Measurements from ENCODE around the gene ABHD1.
A peak's percentile ranks its signal among the peaks of the same experiment; 100 is the strongest.

Gene ABHD1

GRCh38 chr2:27128668-27129571, 5.3 kb downstream of the ABHD1 start:
- ChIA-PET CTCF (no interaction called here), POLR2A (no interaction called here)
- Histone ChIP-seq H3K4me1 (ENCODE audit: control insufficient read depth, insufficient read depth, low read length) (0 out of 2 replicates have a peak, but pooled peaks cover 2% of the 10 kb centered on the region), H3K36me3 (ENCODE audit: control insufficient read depth in 2 of 2, insufficient read depth in 1 of 2, low read length in 2 of 2) (peaks cover 4 to 47% of the 10 kb centered on the region in 2 experiments; a peak in 2 of 3 replicates), H3K27ac (ENCODE audit: extremely low read depth, low read depth, low read length) (no peak overlapping the region), H3K9me3 (ENCODE audit: control insufficient read depth, insufficient read depth, low read depth, low read length) (no peaks in the 10 kb centered on the region), H3K4me3 (ENCODE audit: low read depth, low read length) (no peak overlapping the region)
- TF ChIP-seq ZNF449 (tag by site-specific recombination; IDR thresholded peaks at IDR 0.05) = no peak

DNA sequence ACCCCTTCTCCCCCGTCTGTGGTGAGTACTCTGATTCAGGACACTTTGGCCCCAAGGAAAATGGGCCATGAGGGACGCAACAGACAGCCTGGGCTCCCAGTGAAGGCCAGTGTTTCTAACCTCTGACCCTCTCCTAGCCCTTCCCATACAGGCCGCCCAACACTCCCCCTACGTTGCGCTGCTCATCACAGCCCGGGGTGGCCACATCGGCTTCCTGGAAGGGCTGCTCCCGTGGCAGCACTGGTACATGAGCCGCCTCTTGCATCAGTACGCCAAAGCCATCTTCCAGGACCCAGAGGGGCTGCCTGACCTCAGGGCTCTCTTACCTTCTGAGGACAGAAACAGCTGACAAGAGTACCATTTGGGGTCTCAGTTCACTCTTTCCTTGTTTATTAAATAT, 6.8 kb downstream of the ABHD1 start:
- ChIA-PET CTCF (no interaction called here), POLR2A (no interaction called here)
- H3K9me3 ChIP-seq (ENCODE audit: control insufficient read depth, insufficient read depth, low read depth, low read length) = no peaks in the 10 kb centered on the region
- H3K4me1 ChIP-seq (ENCODE audit: control insufficient read depth, insufficient read depth, low read length) = no peaks in the 10 kb centered on the region
- H3K4me3 ChIP-seq (ENCODE audit: low read depth, low read length) = no peak overlapping the region
- TF ChIP-seq ZNF585B (tag by site-specific recombination; IDR thresholded peaks at IDR 0.05) (no peak), ZNF777 (tag by site-specific recombination; IDR thresholded peaks at IDR 0.05; ENCODE audit: borderline replicate concordance) (no peak), ZBTB48 (tag by site-specific recombination; IDR thresholded peaks at IDR 0.05) (no peak)
- H3K27ac ChIP-seq (ENCODE audit: extremely low read depth, low read depth, low read length) = peak overlapping the region; percentile 8; the same call in 1 of the 2 replicates
- peaks cover 4 to 47% of the 10 kb centered on the region in 2 experiments; a peak in 2 of 3 replicates for H3K36me3 ChIP-seq (ENCODE audit: control insufficient read depth in 2 of 2, insufficient read depth in 1 of 2, low read length in 2 of 2)

DNA sequence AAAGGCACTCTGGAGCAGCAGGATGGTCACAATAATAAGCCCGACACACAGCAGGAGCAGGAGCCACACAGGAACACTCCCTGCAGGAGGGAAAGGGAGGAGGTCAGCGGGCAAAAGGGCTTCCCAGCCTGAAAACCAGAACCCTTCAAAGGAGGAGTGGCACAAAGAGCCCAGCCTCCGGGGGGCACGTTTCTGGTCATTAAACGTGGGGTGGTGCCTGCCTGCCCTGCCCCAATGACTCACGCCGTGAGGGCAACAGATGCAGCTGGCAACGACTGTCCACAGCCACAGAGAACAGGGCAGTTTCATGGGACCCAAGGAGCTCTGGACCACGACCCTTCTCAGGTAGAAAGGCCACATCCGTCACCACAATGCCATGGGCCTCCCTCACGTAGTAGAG, 7.8 kb downstream of the ABHD1 start:
- Histone ChIP-seq H3K36me3 (ENCODE audit: control insufficient read depth in 2 of 2, insufficient read depth in 1 of 2, low read length in 2 of 2) (peaks cover 4 to 47% of the 10 kb centered on the region in 2 experiments; a peak in 2 of 3 replicates), H3K4me3 (ENCODE audit: low read depth, low read length) (no peak overlapping the region), H3K27ac (ENCODE audit: extremely low read depth, low read depth, low read length) (no peak overlapping the region), H3K9me3 (ENCODE audit: control insufficient read depth, insufficient read depth, low read depth, low read length) (no peaks in the 10 kb centered on the region), H3K4me1 (ENCODE audit: control insufficient read depth, insufficient read depth, low read length) (no peaks in the 10 kb centered on the region)
- POLR2A ChIA-PET = interaction anchor here (0.6 to 3.6 kb wide), 3 partner anchors 7 to 222 kb away, joined by 3 to 34 read pairs (median 4); partner anchors contain the start of gene ABHD1
- TF ChIP-seq ZIC2 (tag by site-specific recombination; IDR thresholded peaks at IDR 0.05) (peak; percentile 37; the same call in 1 of the 2 replicates), ZNF48 (tag by site-specific recombination; IDR thresholded peaks at IDR 0.05) (no peak), PRDM4 (tag by site-specific recombination; IDR thresholded peaks at IDR 0.05) (peak; percentile 25; the same call in 1 of the 2 replicates), ZSCAN30 (tag by site-specific recombination; IDR thresholded peaks at IDR 0.05) (no peak), ZNF292 (tag by site-specific recombination; IDR thresholded peaks at IDR 0.05; ENCODE audit: borderline replicate concordance, low read depth) (no peak)
- CTCF ChIA-PET = interaction anchor here (0.9 kb wide), 1 partner anchor 7 kb away, joined by 3 read pairs; the partner anchor contains the start of gene ABHD1

- peak overlapping the region; percentile 87 for H3K4me3 ChIP-seq (ENCODE audit: low read depth, low read length)
- ChIA-PET POLR2A (interaction anchor here (0.7 to 3.6 kb wide), 7 partner anchors 9 to 296 kb away, joined by 3 to 34 read pairs (median 5); partner anchors contain the start of genes ABHD1, GTF3C2 and OST4), CTCF (interaction anchor here (0.6 to 3.5 kb wide), 13 partner anchors 10 to 802 kb away, joined by 3 to 17 read pairs (median 3); partner anchors contain the start of gene ABHD1)
- peaks cover 4 to 46% of the 10 kb centered on the region in 2 experiments; a peak in 2 of 3 replicates for H3K36me3 ChIP-seq (ENCODE audit: control insufficient read depth in 2 of 2, insufficient read depth in 1 of 2, low read length in 2 of 2)
- H3K4me1 ChIP-seq (ENCODE audit: control insufficient read depth, insufficient read depth, low read length) = no peaks in the 10 kb centered on the region
- H3K27ac ChIP-seq (ENCODE audit: extremely low read depth, low read depth, low read length) = peak overlapping the region; percentile 72; the same call in 1 of the 2 replicates
- TF ChIP-seq MYNN (tag by site-specific recombination; IDR thresholded peaks at IDR 0.05; ENCODE audit: borderline replicate concordance) (no peak), ZFP3 (tag by site-specific recombination; IDR thresholded peaks at IDR 0.05; ENCODE audit: low read depth) (peak; percentile 57; the same call in 1 of the 2 replicates)
- TF ChIP-seq, protein P1, sequence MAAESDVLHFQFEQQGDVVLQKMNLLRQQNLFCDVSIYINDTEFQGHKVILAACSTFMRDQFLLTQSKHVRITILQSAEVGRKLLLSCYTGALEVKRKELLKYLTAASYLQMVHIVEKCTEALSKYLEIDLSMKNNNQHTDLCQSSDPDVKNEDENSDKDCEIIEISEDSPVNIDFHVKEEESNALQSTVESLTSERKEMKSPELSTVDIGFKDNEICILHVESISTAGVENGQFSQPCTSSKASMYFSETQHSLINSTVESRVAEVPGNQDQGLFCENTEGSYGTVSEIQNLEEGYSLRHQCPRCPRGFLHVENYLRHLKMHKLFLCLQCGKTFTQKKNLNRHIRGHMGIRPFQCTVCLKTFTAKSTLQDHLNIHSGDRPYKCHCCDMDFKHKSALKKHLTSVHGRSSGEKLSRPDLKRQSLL (tag by site-specific recombination; IDR thresholded peaks at IDR 0.05) = peak; percentile 69; the same call in 1 of the 2 replicates
- H3K9me3 ChIP-seq (ENCODE audit: control insufficient read depth, insufficient read depth, low read depth, low read length) = no peaks in the 10 kb centered on the region
These were observed 9.7 kb downstream of the ABHD1 start for GRCh38 chr2:27133195-27133875.

Measured in HEK293 (cell line).